OCI-M2 (cell line): ENCODE measurements around the gene GLTP.
"Not testable (repeated sequence)": the region's sequence is repeated elsewhere in the genome, so short reads cannot be mapped to it uniquely, and the experiment has no call there.

Source experiments
- DNase-seq: peaks from one replicate; lab custom pipeline; 2025; ENCODE audit not compliant: unreplicated experiment; lab: John Stamatoyannopoulos, UW

Gene GLTP

DNA sequence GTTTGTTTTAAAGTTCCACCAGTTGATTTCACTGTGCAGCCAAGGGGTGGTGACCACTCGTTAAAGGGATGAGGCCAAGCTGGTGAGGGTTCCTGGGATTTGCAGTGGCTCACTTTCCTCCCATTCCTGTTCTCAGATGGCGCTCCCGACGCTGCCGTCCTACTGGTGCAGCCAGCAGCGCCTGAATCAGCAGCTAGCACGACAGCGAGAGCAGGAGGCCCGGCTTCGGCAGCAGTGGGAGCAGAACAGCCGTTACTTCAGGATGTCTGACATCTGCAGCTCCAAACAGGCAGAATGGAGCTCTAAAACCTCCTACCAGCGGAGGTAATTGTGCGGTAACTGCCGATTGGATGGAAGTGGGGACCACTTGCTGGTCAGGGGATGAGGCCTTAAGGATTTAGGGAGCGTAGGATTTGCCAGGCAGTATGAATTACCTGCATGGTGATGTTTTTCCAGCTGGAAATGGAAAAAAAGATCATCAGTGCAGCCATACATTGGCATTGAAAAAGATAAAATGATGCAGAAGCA, 22.6 kb upstream of the GLTP start:
- DNase-seq: no peak

DNA sequence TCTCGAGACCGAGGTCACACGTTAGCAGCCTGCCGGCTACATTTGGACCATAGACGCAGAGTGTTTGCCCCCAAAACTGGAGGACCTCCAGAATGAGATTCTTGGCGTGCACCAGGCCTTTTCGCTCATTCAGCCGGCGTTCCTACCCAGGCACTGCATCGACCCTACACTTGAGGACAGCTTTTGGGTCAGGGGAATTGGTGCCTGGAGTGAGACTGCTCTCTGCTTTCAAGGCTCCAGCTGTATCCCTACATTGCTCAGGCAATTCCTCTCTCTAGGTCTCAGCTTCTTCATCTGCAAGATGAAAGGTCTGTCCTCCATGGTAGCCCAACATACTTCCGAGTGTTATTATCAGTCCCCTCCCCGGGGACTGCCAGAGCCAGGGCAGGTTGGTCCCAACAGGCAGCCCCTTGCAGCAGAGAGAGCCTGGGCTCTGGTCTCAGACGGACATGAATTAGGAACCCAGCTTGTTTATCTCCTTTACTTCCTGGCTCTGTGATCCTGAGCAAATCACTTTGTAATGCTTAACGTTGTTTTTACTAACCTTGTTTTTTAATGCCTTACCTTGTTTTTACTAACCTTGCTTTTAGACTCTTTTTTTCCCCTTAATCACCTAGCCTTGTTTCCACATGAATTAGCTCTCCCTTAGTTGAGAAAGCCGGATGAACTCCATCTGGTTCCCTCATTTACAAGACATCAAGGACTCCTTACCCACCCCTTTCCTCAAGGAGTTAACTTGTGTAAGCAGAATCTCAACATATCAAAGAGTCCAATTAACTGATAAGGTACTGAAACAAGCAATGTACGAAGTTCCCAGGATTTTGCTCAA, 20.6 kb upstream of the GLTP start:
- no peak for DNase-seq

DNA sequence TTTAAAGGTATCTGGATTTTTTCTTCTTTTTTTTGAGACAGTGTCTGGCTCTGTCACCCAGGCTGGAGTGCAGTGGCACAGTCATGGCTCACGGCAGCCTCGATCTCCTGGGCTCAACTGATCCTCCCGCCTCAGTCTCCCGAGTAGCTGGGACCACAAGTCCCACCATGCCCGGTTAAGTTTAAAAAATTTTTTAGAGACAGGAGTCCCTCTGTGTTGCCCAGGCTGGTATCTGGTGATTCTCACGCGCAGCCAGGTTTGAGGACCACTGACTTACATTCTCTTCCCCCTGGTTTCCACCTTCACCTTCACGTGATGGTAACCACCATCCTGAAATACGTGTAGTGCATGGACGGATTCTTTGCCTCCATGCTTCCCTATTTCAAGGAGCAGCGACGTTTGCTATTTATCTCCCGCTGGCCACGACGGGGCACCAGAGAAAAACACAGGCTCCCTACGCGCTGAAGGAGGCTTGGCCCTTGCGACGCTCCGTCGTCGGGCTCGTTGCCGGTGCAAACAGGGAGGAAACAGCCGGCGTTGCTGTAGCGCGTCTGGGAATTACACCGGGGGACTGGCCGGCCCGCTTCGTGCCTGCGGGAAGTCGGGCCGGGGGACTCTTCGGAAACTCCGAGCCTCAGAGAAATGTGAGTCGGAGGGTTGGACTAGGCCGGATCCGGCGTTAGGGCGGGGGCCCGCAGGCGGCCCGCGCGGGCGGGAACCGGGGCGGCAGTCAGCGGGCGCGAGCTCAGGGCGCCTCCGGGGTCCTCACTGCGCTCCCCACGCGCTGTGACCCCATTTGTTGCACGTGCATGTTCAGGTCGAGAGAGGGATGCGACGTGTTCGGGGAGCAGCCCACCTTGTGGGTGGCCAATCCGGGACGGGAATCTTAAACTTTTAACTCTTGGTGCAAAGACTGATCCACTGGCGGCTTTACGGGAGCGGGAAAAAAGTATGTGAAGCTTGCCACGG, 19.7 kb upstream of the GLTP start, which contains the start of gene TCHP:
Gene TCHP (plus strand): TSS at position 492 of the 969 bp plus-strand sequence. CDS start 2,753 bp downstream, outside the sequence.
- peak; percentile 42 for DNase-seq

DNA sequence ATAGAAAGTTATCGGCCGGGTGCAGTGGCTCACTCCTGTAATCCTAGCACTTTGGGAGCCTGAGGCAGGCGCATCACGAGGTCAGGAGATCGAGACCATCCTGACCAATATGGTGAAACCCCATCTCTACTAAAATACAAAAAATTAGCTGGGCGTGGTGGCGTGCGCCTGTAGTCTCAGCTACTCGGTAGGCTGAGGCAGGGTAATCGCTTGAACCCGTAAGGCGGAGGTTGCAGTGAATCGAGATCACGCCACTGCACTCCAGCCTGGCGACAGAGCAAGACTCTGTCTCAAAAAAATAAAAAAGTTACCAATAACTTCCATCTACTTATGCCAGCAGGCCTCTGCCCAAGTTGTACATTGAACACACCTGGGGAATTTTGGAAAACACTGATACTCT, 19.0 kb upstream of the GLTP start:
- not testable (repeated sequence) for DNase-seq

DNA sequence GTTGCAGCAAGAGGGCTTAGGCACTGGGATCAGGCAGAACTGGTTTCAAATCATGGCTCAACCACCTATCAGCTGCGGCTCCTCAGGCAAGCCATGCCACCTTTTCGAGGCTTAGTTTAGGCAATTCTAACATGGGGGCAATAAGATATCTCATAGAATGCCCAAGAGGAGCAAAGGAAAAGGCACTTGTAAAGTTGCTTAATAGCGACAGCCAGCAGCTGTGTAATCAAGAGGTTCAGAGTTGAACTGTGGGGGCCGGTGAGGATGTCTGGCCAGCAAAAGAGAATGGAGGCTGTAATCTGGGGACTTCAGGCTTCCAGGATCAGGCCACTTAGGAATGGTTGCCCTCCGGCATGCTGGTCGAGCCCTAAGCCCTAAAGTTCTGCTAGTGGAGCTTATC, 16.7 kb upstream of the GLTP start:
- DNase-seq: no peak

DNA sequence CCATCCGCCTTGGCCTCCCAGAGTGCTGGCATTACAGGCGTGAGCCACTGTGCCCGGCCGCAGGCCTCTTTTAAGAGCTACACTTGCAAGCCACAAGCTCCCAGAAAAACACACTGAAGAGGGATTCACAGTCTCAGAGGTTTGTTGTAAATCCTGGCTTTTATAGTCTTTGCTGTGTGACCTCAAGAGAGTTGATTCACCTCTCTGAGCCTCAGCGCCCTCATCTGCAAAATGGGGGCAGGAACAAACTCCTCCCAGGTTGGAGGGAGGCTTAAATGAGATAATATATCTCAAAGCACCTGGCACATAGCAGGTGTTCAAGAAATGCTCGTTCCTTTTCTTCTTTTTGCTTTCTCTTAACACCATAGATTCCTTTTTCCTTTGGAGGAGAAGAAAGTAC, 15.8 kb upstream of the GLTP start:
- DNase-seq: no peak

DNA sequence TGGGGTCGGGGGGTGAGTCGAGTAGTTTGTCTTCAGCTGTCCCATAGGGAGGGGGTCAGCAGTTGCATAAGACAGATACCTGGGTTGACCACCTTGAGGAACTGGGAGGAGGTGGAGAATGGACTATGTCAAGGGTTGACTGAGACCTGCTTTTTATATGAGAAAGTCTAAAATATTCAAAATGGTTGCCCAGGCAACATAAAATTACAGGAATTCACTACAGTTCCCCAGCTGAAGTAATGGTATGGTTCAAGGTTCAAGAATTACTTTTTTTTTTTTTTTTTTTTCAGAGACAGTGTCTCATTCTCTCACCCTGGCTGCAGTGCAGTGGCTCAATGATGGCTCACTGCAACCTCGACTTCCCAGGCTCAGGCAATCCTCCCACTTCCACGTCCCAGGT, 14.6 kb upstream of the GLTP start:
- DNase-seq: no peak

DNA sequence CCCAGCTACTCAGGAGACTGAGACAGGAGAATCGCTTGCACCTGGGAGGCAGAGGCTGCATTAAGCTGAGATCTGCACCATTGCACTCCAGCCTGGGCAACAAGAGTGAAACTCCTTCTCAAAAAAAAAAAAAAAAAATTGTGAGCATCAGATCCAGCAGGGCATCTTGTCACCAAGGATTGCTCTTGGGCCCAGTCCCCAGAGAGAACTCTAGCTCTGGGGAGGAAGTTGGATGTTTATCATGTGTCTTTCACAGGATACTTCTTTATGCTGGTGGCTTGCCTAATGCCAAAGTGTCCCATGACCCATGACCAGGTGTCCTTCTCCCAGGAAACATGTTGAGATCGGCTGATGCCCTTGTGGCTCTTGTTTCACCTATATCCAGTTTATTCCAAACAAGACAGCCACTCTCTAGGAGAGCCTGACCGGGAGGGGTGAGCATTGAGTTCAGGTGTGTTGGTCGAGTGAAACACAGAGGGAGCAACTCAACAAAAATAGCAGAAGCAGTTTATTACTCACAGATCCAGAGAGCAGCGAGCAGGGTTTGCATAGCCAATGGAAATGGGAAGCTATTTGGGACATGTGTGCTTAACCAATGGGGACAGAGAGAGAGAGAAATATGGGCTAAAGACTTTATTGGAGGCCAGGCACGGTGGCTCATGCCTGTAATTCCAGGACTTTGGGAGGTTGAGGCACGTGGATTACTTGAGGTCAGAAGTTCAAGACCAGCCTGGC, 13.1 kb upstream of the GLTP start:
- DNase-seq: no peak

DNA sequence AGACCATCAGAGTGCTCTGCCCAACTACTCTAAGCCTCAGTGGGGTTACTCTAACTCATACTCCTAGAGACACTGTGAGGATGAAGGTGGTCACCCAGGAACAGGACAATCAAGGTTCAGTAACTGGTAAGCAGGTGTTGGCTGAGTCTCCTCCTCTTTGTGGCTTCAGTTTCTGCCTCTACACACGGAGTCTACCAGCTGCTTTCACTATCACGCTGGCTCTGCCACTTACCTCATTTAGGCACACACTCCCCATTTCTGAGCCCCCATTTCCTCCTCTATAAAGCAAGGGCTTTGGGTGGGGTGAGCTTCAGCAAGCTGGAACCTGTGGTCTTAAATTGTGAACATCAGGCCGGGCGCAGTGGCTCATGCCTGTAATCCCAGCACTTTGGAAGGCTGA, 12.4 kb upstream of the GLTP start:
- no peak for DNase-seq

DNA sequence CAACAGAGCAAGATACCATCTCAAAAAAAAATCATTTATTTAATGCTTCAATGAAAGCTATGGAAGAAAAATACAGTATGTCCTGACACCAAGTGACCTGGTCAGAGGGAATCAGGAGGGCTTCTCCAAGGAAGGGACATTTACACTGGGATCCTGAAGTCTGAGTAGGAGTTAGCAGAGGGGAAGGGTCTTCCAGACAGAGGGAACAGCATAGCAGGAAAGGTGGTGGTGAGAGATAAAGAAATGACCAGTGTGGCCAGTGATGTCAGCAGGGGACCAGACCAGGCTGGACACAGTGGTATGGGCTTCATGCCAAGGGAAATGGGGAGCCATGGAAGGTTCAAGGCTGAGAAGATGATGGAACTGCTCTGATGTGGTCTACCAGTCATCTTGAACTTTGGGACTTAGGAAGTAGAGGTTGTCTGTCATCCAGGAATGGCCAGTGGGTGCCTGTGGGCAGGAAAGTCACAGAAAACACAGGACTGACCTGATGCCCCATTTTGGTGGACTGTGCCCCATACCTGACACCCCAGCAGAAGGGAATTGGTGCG, 11.9 kb upstream of the GLTP start:
- DNase-seq: no peak

DNA sequence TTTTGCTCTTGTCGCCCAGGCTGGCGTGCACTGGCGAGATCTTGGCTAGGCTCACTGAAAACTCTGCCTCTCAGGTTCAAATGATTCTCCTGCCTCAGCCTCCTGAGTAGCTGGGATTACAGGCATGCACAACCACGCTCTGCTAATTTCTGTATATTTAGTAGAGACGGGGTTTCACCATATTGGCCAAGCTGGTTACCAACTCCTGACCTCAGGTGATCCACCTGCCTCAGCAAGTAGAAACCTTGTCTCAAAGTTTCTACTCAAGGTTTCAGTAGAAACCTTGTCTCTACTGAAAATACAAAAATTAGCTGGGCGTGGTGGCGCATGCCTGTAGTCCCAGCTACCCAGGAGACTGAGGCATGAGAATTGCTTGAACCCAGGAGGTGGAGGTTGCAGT, 11.4 kb upstream of the GLTP start:
- not testable (repeated sequence) for DNase-seq

DNA sequence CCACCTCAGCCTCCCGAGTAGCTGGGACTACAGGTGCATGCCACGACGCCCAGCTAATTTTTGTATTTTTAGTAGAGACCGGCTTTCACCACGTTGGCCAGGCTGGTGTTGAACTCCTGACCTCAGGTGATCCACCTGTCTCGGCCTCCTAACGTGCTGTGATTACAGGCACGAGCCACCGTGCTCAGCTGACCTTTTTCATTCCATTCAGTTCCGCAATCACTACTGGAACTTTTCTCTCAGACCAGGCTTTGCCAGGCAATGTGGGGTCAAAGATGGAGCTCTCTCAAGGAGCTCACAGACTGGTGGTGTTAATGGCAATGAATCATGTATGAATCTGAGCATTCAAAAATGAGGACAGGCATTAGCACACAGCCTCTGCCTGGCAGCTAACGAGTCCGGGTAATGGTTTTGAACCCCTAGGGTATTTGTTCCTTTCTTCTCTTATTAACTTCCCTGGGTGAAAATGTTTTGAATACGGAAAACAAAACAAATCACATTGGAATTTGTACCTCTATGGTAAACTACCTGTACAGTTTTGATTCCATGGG, 10.4 kb upstream of the GLTP start:
- no peak for DNase-seq

DNA sequence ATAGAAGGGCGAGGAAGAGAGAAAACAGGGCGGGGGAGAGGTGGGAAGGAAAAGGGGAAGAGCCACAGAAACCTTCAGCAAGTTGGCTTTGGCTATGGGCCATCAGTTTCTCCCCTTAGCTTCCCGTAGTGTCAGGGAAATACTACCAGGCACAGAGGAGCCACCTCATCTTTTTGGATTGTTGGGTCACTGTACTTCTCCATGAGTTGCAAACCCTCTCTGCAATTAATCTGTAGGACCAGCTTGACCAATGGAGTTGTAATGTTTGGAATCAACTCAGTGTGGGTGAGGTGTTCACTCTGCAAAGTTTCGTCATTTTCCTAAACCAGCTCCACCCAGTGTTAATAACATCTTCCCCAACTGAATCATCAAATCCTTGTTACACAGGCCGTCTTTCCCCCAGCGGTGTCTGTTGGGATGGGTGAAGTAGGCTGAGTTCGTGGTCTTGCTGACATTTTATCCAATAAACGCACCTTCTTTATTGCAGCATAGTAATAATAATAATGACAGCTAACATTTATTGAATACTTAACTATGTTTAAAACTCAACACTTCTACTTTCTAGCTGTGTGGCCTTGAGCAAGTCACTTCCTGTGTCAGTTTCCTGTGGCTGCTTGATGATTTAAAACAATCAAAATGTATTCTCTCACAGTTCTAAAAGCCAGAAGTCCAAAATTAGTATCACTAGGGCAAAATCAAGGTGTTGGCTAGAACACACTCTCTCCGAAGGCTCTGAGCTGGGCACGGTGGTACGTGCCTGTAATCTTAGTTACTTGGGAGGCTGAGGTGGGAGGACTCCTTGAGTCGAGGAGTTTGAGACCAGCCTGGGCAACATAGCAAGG, 8.1 kb upstream of the GLTP start:
- DNase-seq: no peak

DNA sequence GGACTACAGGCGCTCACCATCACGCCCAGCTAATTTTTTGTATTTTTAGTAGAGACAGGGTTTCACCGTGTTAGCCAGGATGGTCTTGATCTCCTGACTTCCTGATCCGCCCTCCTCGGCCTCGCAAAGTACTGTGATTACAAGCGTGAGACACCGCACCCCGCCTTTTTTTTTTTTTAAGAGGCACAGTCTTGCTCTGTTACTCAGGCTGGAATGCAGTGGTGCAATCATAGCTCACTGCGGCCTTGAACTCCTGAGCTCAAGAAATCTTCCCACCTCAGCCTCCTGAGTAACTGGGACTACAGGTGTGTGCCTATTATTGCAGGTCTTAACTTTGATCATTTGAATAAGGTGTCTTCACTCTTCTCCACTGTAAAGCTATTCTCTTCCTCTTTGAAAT, 5.3 kb upstream of the GLTP start:
- DNase-seq: no peak

DNA sequence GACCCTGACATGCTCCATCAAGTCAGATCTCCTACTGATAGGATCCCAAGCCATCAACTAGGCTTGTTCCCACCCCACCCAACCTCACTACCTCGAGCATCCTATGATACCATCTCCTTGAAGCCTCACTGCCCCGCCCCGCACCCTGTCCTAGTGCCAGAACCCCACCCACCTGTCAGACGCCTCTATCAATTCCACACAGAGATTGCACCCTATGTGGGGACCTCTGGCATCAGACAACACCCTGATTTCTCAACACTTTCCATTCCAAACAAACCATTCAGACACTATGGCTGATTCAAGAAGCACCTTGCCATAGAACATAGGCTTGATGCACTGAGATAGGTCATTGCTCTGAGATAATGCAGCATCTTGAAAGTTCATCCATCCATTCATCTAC, 3.1 kb upstream of the GLTP start:
- DNase-seq: no peak

DNA sequence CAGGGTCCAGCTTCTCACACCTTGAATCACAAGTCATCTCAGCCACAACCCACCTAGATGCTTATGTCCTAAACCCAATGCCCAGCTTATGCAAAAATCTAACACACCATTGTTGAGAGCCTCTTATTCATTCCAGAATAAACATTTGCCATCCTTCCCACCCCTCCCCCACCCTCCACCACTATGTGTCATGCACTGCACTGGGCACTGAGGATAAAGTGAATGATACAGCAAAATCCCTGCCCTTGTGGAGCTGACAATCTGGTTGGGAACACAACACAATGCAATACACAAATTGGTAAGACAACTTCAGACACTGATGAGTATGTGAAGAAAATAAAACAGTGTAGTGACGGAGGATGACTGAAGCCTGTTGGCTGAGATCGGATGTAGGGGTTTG, 1.4 kb upstream of the GLTP start:
- no peak for DNase-seq

DNA sequence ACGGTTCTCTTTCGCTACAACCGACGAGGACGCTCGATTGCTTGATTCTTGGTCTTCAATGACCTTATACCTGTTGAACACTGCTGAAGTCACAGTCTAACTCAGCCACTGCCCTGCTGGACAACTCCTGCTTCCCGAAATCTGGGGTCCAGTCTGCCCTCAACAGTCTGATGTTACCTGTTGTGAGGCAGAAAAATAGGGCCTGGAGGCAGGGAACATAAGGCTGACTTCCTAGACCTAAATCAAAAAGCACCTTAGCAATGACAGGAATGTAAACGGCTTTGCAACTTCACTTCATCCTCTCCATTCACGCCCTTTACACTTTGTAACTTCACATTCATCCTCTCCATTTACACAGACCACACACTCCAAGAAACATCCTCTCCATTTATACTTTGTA, 597 bp upstream of the GLTP start:
- no peak for DNase-seq

DNA sequence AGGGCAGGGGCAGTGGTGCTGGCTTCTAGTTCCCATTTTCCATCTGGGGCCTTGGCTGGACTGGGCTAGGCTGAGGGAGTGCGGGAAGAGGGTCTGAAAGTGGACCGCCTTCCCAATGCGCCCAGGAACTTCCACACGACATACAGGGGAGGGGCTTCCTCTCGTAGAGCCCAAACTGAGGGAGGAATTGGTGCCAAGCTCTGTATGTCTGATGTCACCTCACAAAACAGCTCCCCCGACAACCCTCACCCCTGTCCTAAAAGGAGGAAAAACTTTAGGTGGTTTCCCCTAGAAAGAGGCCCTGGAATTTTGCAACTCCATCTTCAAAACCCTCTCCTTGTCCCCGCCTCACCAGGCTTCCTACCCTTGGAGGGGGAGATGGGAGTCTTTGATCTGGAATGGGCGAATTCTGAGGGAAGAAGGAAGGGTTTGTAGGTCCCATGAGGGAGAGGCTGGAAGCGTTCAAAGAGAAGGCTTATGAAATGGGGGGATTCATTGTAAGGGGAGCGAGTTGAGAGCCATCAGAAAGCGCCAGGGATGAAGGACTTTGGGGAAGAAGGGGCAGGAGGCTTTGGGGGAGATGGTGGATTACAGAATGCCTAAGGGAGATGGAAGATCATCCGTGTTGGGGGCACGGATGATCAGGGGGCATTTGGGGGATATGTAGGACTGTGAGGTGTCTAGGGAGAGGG, 844 bp downstream of the GLTP start:
- no peak for DNase-seq

DNA sequence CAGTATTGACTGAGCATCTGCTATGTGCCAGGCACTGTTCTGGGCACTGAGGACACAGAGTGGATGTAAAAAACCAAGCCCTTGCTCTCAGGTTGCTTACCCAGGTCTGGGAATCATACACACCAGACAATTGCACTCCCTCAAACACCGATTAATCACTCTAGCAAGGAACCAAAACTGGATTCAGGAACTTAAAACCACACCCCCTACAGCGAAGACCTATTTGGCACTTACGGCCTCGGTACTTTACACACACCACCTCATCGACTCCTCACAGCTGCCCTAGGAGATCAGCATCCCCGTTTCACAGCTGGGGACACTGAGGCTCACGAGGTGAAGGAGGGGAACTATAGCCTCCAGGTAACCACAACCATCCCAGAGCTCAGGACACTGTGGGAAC, 1.6 kb downstream of the GLTP start:
- DNase-seq: no peak
